HG03064 (cell line): Measurements from ENCODE around the gene WBP1.
"Not testable (repeated sequence)": the region's sequence is repeated elsewhere in the genome, so short reads cannot be mapped to it uniquely, and the experiment has no call there.

Experiments used
- ATAC-seq: cut with Tn5 transposase; IDR thresholded peaks from one replicate; pipeline ENCODE4 v1.9.1; 2021; ENCODE audit warnings: low read depth; ENCODE audit not compliant: unreplicated experiment

The WBP1 gene

DNA sequence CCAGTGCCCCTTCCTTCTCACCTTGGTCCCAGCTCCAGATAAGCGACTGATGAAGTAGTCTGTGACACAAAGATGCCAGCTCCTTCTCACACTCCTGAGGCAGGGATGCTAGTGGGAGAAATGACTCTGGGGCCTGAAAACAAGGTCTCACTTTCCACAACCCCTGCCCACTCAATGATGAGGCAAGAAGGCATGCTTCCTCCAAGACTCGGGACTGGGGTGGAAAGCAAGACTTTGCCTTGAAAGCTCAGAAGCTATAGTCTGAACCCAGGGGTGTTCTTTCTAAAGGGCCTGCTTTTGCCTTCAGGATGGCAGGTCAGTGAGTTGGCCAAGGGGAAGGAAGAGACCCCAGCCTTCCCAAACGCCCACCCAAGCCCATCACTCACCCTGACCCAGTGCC is 23.2 kb downstream of the WBP1 start:
- no peak for ATAC-seq

DNA sequence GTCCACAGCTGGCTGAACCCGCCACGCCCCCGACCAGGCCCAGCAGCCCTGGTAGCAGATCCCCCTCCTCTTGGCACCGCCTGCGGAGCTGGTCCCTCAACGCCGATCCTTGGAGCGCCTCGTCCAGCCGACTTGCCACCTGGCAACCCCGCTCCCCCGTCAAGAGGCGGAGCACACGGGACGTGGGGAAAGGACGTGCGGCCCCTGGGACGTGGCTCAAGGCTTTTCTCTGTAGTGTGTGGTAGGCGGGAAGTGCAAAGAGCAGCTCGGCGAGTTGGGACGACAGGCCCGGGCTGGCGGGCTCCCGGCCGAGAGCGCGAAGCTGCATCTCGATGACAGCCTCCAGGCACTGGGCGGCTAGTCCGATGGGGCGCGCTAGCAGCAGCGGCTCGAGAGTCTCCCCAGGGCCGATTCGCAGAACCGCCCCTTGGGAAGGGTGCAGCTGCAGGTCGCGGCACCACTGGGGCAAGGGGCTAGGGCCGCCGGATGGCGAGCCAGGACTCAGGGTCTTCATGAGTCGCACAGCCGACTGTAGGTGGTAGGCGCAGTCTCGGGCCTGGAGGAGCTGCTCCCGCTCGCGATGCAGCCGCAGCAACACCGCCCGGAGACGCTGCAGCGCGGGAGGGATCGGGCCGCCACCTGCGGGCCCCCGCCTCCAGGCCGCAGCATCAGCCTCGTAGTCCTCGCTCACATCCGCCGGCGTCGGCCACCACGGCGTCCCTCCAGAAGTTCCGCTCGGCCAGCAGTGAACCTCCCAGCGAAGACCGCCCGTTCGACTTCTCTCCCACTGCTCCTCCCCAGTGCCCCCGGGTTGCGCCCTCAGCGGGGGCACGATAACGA is 23.9 kb downstream of the WBP1 start:
- peak; percentile 34 for ATAC-seq

DNA sequence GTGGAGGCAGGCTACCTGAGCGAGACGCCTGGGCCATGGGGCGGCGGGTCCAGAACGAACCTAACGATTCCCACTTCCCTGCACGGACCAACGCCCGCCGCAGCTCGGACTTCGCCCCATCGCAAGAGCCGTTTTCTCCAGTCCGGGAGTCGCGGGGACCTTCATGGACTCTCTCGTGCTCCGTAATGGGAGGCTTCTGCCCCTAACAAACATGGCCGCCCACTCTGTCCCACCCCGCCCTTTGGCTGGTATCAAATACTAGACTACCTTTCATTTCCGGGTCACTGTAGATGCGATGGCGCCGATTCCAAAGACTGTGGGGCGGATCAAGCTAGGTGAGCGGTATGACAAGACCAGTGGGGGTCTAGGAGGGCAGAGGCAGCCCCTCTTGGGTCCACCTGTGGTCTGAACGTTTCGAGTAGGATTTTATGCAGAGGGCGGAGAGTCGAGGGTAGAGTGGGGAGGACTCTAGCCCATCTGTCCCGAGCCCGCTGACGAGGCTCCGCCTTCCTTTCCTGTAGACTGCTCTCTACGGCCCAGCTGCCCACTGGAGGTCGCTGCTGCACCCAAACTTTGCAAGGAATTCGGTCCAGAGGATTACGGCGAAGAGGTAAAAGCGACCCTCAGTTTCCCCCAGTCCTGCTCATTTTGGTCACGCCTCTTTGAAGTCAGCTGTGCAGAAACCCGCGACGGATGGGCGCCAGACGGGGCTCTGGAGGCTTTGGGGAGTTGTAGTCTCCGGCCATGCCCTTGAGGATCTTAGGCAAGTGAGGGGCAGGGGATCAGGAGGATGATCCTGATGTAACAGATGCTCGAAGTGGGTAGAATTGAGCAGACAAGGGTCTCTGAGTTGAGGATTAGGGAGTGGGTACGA is 24.8 kb downstream of the WBP1 start, which contains the start of the genes CCDC142 and TTC31:
Gene CCDC142, minus strand, starts transcription at position 198 of the 874 bp plus-strand sequence. Its CDS starts 161 bp downstream, at position 37.
Gene TTC31, plus strand, starts transcription at position 281 of the 874 bp plus-strand sequence. Its CDS starts 15 bp downstream, at position 296.
- ATAC-seq, result peak; percentile 87

- ATAC-seq, result not testable (repeated sequence)
Measured at GRCh38 chr2:74483675-74484164, 25.5 kb downstream of the WBP1 start.

GRCh38 chr2:74486141-74486540 is 27.9 kb downstream of the WBP1 start:
- ATAC-seq, result no peak

DNA sequence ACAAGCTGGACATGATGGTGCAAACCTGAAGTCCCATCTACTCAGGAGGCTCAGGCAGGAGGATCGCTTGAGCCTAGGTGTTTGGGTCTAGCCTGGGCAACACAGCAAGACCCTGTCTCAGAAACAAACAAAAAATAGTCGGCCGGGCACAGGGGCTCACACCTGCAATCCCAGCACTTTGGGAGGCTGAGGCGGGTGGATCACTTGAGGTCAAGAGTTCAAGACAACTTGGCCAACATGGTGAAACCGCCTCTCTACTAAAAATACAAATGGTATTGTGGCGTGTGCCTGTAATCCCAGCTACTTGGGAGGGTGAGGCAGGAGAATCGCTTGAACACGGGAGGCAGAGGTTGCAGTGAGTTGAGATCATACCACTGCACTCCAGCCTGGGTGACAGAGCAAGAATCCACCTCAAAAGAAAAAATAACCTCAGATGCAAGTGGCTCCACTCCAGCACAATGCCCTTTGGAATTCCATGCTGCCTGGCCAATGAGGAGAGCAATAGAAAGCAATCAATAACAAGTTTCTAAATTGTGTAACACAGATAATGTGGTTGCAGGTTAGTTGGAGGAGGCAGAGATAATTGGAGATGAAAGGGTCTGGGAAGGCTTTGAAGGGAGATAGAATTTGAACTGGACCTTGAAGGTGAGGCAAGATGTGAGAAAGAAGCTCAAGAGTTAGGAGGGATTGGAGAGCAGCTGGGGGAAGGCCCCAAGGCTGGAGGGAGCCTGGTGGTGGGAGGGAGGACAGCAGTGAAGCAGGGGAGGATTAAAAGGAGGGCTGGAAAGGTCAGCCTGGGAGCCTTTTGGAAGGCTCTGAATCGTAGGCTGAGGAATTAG is 30.6 kb downstream of the WBP1 start:
- ATAC-seq, result no peak

GRCh38 chr2:74489906-74490305 is 31.7 kb downstream of the WBP1 start:
- ATAC-seq, result no peak

DNA sequence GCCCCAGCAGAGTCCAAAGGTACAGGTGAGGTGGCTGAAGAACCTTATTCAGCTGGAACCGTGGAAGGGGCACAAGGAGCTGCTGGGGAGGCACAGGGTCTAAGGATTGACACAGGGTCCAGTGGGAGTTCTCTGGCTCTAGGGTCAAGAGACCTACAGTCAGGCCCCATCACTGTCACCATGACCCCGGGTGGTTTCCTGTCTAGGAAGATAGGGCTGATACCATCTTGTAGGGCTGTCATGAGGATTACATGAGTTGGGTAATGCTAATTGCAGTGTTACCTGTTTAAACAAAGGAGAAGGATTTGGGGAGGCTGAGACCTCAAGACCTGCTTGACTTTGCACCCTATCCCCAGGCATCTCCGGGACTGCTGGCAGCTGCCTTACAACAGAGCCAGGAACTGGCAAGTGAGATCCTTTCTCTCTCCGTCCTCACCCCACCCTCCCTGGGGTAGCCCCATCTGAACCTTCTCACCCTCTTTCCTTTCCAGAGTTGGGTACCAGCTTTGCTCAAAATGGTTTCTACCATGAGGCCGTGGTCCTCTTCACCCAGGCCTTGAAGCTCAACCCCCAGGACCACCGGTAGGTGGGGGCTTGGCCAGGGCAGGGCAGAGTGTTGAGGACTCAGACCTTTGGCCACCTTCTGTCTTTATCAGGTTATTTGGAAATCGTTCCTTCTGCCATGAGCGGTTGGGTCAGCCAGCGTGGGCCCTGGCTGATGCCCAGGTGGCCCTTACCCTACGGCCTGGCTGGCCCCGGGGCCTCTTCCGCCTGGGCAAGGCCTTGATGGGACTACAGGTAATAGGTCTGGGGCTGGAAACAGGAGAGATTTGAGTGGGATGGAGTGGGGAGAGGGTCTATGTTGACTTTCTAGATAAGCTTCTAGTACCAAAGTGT is 33.7 kb downstream of the WBP1 start:
- ATAC-seq, result no peak

DNA sequence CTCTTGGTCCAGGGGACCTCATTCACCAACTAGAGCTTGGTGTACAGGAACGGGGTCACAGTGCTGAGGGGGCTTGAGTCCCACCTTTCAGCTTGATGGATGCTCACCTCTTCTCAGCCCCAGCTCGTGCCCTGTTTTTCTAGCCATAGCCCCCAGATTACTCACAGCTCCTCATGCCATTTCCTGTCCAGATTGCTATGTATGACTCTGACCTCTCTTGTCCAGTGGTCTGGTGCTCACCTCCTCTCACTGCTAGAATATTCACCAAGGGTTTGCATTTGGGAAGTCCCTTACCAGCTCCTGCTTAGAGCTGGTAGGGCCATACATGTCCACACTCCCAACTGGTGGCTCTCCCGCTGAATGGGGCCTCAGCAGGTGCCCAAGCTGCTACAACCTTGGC is 35.3 kb downstream of the WBP1 start:
- no peak for ATAC-seq

GRCh38 chr2:74495440-74495839 is 37.2 kb downstream of the WBP1 start:
- no peak for ATAC-seq

DNA sequence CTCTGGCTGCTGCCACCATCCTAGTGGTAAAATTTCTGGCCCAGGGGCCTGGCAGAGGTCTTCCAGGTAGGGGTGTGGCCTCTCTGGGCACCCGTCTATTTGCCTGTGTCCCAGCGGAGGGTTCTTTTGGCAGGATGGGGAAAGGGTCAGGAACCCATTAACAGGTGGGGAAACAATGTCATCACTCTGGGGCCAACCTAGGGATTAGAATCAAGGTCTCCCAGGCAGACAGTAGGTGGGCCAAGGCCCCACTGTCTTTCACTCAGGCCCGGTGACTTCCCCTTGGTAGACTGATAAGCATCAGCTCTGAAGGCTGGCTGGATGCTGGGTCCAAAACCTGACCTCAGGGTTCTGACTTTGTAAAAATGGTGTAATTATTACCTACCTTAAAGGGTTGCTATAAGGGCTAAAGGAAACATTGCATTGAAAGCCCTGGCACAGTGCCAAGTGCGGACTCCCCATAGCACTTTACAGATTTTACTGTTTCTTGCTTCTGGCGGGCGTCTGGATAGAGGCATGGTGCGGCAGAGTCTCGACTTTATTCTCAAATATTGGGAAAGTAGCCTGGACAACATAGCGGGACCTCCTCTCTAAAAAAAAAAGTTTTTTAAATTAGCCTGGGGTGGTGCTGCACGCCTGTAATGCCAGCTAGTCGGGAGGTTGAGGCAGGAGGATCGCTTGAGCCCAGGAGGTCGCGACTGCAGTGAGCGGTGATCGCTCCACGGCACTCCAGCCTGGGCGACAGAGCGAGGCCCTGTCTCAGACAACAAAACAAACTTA is 38.9 kb downstream of the WBP1 start:
- no peak for ATAC-seq

DNA sequence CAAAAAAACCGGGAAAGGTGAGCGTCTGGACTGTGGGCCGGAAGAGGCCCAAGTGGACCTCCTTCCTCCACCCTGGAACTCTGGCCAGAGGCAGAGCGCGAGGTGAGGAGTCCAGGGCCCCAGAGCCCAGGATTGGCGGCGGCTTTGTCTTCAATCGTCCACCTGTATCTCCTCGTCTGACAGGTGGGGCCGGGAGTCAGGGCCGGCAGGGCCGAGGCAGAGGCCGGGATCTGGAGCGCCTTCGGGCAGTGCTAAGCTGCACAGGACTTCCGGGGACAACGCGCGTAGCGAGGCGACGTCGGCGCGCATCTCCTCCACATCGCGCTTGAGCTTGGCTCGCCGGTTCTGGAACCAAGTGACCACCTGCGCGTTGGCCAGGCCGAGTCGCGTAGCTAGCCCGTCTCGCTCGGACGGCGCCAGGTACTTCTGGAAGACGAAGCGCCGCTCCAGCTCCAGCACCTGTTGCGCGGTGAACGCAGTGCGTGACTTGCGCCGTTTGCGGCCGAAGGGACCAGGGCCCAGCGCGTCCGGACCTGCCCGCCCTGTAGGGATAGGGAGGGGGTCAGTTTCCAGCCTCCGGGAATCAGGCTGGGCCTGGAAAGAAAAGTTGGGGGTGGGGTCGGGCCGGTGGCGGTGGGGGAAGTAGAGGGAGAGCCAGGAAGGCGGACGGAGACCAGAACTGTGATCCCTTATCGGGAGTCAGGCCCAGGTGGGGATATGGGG is 39.7 kb downstream of the WBP1 start:
- ATAC-seq, result no peak

GRCh38 chr2:74498500-74499266 is 40.4 kb downstream of the WBP1 start:
- no peak for ATAC-seq

GRCh38 chr2:74499267-74499939 is 41.2 kb downstream of the WBP1 start, which contains the start of gene LBX2:
Gene LBX2 (minus strand): TSS chr2:74499603. CDS start chr2:74499537, 66 bp downstream.
- ATAC-seq, result no peak

GRCh38 chr2:74499940-74500577 is 41.8 kb downstream of the WBP1 start:
- no peak for ATAC-seq

GRCh38 chr2:74500578-74500946 is 42.3 kb downstream of the WBP1 start:
- ATAC-seq, result no peak
